GM19463 (cell line): ENCODE results near the gene MARK1.

Experiments used
- ATAC-seq: cut with Tn5 transposase; IDR thresholded peaks from one replicate; pipeline ENCODE4 v1.9.1; 2021; ENCODE audit warnings: mild to moderate bottlenecking, moderate library complexity; ENCODE audit not compliant: unreplicated experiment

The MARK1 gene

DNA sequence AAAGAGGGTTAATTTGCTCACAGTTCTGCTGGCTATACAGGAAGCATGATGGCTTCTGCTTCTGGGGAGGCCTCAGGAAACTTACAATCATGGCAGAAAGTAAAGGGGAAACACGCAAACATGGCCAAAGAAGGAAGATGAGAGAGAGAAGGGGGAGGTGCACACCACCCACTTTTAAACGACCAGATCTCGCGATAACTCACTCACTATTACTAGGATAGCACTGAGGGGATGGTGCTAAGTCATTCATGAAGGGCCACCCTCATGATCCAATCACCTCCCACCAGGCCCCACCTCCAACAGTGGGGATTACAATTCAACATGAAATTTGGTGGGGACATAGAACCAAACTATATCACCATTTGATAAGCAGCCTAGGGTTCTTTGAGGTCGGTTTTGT lies 159.9 kb downstream of the MARK1 start:
- no peak for ATAC-seq

DNA sequence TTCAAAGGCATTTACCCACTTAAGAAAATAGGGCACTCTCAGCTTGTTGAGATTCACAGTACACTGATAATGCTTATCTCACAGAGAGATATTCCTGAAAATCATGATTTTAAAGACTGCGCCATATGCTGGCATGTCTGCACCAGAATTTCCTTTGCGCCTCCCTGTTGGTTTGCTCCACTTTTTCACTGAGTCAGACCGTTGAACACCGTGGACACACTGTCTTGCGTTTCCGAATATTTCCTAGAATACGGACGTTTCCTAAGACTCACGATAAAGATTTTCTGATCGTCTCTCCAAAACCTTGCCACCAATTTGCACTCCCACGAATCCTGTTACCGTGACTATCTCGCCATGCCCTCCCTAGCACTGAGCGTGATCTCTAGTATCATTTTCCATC lies 161.7 kb downstream of the MARK1 start:
- no peak for ATAC-seq

- ATAC-seq, result peak; percentile 96
These were observed 162.5 kb downstream of the MARK1 start, which contains the start of gene C1orf115 for GRCh38 chr1:220690140-220691052. Gene C1orf115 (plus strand): TSS chr1:220690363. CDS start chr1:220690403, 40 bp downstream.

GRCh38 chr1:220691053-220691684 lies 163.2 kb downstream of the MARK1 start:
- no peak for ATAC-seq

- no peak for ATAC-seq
These were observed 164.7 kb downstream of the MARK1 start for GRCh38 chr1:220692436-220693228.

- no peak for ATAC-seq
These were observed 167.0 kb downstream of the MARK1 start for GRCh38 chr1:220694866-220695382.

DNA sequence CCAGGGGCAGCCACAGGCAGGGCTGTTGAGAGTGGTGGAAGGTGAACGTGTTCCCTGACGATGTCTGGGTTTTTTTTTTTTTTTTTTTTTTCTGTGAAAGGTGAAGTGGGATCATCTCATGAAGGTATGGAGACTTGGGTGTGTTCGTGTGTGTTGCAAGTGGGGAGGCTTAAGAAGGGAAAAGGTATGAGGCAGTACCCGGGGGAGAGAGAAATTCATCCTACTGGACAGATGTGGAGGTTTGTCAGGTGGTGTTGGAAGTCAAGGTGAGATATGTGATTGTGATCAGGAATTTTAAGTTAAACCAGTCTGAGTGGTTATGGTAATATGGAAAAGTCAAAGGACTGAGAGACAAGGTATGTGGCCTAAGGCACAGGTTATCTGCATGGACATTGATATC lies 167.5 kb downstream of the MARK1 start:
- no peak for ATAC-seq

- ATAC-seq, result no peak
These were observed 168.4 kb downstream of the MARK1 start for GRCh38 chr1:220696226-220696862.

DNA sequence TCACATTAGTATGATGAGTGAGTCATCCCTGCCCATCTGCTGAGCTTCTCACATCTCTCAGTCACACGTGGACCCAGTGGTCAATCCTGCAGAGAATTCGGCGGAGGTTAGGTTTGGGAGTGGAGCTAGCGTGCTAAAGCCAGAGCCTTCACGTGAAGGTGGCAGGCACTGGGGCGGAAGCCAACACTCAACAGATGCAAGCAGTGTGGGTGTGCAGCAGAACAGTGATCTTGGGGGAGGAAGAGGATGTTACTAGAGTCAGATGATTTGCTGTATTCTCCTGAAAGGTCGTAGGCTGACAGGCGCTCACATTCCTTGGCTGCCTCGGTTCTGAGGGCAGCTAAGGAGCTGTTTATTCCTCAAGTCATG lies 168.9 kb downstream of the MARK1 start:
- ATAC-seq, result no peak

DNA sequence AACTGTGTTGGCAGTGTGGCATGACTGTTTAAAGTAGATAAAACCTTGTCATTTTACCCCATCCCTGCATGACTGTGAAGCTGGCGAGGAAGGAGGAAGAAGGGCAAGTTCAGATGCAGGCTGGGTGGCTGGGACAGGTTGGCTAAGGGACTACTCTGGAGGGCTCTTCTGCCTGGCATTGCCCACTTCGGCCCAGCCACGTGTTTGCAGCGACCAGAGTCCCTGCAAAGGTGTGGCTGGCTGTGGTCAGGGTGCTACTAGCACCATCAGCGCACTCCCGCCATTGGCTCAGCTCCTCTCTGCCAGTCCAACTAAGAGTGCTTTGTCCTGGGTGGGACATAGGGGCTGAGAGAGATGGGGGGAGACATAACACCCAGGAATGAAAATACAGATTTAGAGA lies 169.4 kb downstream of the MARK1 start:
- ATAC-seq, result no peak

GRCh38 chr1:220698607-220699016 lies 170.7 kb downstream of the MARK1 start:
- no peak for ATAC-seq

DNA sequence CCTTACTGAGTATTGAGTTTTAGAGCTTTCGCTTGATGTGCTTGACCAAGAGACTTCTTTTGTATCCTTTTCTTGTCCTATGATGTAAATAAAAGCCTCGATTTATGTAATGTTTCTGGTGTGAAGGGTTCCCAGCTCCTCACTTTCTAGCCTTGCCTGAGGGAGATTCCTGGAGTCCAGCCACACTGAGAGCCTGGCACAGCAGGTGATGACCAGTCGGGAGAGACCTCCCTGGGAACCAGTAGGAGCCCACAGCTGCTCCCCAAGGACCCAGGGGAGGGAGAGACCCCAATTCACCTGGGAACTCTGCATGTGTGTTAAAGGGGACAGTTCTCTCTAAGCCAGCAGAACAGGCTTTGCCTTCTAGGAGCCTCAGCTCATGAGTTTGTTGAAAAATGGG lies 171.1 kb downstream of the MARK1 start:
- no peak for ATAC-seq

- no peak for ATAC-seq
These were observed 172.7 kb downstream of the MARK1 start for GRCh38 chr1:220700556-220701179.

DNA sequence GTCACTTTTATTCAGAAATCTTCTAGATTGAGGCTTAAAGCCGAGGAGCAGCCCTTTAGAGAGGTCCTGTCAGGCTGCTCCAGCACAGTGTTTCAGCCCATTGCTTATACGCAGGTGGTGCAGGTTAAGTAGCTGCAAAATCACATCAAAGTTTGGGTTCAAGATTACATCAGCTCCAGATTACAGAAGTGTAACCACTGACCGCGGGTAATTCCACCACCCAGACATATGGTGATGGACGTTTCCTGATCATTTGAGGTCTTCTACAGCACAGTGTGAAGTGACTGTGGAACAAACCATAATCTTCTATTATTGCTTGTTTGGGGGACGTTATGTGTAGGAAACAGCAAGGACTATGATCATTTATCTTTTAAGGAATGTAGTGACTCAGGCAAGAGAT lies 174.0 kb downstream of the MARK1 start:
- ATAC-seq, result peak; percentile 62

DNA sequence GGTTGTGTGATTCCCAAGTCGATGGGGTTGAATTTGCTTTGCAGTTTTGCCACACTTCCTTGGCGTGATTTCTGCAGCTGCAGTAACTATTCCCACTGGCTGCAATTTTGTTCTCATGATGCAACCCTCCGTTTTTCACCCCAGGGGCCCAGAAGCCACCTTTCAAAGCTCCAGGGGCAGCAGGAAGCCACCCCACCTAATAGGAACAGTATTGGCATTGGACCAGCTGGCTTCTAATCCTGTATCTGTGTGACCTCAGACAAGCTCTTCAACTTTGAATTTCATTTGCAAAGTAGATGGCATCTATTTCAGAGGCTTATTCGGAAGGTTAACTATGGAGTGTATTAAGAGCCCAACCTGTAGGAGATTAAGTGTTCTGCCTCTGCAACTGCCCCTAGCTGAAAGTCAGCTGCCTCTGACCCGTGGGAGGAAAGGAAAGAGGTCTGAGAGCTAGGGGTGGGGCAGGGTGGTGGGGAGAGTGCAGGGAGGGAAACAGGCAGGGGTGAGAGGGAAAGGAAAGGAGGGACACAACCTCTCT lies 174.9 kb downstream of the MARK1 start:
- no peak for ATAC-seq

GRCh38 chr1:220703305-220703704 lies 175.4 kb downstream of the MARK1 start:
- ATAC-seq, result no peak

DNA sequence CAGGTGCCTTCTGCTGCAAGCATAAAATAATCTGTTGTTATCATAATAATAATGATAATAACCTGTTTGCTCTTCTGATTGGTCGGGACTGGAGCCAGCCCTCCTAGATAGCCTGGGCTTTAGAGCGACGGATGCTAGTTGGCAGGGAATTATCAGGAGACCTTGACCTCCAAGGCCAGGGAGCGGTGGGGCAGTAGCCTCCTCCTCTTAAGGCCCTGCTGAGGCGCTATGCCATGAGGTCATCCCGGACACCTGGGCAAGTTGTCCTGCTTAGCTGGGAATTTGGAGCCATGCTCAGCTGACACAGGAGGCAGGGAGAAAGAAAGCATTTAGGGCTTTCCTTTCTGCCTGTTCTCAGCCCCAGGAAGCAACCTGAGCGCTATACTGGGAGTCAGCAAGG lies 177.8 kb downstream of the MARK1 start:
- no peak for ATAC-seq

GRCh38 chr1:220706480-220706879 lies 178.5 kb downstream of the MARK1 start:
- ATAC-seq, result no peak

DNA sequence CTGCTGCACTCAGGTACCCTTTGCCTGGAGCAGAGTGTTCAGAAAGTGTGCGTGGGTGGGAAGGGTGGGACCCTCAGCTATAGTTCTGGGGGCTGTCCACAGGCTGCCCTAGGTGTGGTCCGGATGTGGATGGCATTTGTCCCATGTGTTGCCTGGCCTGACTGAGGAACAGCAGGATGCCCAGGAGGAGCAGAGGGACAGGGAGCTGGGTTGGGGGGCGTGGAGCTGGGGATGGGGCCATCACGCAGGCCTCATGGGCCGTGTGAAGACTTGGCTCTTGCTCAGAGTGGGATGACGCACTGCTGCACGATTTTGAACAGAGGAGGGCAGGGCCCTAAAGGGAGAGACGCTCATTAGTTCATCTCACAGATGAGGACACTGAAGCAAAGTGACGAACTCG lies 179.2 kb downstream of the MARK1 start:
- no peak for ATAC-seq

DNA sequence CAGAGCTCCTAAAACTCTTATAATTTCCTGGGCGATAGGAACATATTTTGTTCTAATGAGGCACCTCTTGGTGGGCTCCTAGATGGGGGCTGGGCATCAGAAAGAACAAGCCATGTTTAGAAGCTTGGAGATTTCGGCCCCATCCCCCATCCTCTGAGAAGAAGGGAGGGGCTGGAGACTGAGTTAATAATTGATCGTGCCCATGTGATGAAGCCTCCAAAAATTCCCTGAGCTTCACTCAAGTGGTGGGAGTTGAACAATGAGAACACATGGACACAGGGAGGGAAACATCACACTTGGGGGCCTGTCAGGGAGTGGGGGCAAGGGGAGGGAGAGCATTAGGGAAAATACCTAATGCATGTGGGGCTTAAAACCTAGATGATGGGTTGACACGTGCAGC lies 180.3 kb downstream of the MARK1 start:
- no peak for ATAC-seq
